SIG-M5 treated with dmso at 0.1 percent for 504 hours (cell line): Measurements from ENCODE around the gene CFAP299.
A peak's percentile ranks its signal among the peaks of the same experiment; 100 is the strongest.
"Not testable (repeated sequence)": the region's sequence is repeated elsewhere in the genome, so short reads cannot be mapped to it uniquely, and the experiment has no call there.

ENCODE experiments used
- DNase-seq: peaks from one replicate; lab custom pipeline; 2025; ENCODE audit not compliant: unreplicated experiment; lab: John Stamatoyannopoulos, UW

CFAP299 gene

GRCh38 chr4:80335554-80336358 is at the start of gene CFAP299:
CFAP299 (plus strand) TSS chr4:80335730.
- peak; percentile 38 for DNase-seq

DNA sequence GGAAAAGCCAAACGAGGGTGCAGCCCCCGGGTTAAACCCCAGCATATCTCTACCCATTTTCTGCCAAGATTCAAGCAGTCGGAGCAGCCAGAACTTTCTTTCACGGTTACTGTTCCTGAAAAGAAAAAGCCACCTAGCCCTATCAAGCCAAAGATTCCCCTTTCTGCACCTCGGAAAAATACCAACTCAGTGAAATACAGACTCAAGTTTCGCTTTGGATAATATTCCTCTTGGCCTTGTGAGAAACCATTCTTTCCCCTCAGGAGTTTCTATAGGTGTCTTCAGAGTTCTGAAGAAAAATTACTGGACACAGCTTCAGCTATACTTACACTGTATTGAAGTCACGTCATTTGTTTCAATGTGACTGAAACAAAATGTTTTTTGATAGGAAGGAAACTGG is 49.1 kb upstream of the CFAP299 start:
- DNase-seq: no peak

DNA sequence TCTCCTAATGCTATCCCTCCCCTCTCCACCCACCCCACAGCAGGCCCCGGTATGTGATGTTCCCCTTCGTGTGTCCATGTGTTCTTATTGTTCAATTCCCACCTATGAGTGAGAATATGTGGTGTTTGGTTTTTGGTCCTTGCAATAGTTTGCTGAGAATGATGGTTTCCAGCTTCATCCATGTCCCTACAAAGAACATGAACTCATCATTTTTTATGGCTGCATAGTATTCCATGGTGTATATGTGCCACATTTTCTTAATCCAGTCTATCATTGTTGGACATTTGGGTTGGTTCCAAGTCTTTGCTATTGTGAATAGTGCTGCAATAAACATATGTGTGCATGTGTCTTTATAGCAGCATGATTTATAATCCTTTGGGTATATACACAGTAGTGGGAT is 44.9 kb upstream of the CFAP299 start:
- DNase-seq: not testable (repeated sequence)

DNA sequence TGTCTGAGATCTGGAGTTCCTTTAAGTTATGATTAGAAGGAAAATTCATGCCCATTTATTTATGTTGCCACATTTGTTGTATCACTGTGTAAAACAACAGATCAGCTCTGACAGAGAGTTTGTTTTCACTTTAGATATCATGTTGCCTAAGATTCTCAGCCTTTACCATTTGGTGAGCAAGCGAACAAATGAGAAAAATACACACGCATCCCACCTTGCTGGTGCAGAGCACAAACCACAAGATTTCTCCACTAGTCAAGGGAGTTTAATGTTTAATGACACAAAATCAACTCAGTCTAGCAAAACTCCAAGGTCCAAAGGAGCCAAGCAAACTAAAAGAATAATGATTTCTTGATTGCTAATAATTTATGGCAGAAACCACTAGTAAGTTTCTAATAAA is 41.3 kb upstream of the CFAP299 start:
- no peak for DNase-seq

- DNase-seq: no peak
Observed at GRCh38 chr4:80295336-80295735, 40.2 kb upstream of the CFAP299 start.

GRCh38 chr4:80295826-80296225 is 39.7 kb upstream of the CFAP299 start:
- DNase-seq: no peak

- no peak for DNase-seq
Observed at GRCh38 chr4:80301884-80302283, 33.6 kb upstream of the CFAP299 start.

DNA sequence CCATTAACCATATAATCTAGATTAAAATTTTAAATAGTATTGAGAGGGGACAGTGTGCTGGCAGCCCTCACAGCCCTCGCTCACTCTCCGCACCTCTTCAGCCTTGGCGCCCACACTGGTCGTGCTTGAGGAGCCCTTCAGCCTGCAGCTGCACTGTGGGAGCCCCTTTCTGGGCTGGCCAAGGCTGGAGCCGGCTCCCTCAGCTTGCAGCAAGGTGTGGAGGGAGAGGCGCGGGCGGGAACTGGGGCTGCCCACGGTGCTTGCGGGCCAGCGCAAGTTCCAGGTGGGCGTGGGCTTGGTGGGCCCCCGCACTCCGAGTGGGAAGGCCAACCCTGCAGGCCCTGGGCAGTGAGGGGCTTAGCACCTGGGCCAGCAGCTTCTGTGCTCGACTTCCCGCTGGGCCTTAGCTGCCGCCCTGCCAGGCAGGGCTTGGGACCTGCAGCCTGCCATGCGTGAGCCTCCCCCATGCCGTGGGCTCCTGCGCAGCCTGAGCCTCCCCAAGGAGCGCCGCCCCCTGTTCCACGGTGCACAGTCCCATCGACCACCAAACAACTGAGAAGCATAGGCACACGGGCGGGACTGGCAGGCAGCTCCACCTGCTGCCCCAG is 32.8 kb upstream of the CFAP299 start:
- no peak for DNase-seq

GRCh38 chr4:80305466-80305865 is 30.1 kb upstream of the CFAP299 start:
- DNase-seq: no peak

DNA sequence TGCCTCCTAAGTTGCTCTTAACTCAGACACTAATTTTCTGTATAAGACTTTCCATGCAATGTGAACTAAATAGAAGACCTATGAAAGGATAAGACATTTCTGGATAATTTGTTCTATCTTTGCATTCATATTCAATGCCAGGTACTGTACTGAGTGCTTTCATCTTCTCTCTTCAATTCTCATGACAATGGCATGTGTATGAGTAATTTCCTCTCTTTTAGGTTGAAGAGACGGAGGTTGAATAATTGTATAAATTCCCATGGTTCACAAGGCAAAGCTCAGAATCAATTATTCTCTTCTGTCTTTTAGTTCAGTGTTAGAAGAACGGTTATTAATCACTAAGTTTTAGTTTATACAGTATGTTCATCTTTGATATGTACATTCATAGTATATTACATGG is 29.3 kb upstream of the CFAP299 start:
- DNase-seq: no peak

- no peak for DNase-seq
Observed at GRCh38 chr4:80307183-80307735, 28.3 kb upstream of the CFAP299 start.

DNA sequence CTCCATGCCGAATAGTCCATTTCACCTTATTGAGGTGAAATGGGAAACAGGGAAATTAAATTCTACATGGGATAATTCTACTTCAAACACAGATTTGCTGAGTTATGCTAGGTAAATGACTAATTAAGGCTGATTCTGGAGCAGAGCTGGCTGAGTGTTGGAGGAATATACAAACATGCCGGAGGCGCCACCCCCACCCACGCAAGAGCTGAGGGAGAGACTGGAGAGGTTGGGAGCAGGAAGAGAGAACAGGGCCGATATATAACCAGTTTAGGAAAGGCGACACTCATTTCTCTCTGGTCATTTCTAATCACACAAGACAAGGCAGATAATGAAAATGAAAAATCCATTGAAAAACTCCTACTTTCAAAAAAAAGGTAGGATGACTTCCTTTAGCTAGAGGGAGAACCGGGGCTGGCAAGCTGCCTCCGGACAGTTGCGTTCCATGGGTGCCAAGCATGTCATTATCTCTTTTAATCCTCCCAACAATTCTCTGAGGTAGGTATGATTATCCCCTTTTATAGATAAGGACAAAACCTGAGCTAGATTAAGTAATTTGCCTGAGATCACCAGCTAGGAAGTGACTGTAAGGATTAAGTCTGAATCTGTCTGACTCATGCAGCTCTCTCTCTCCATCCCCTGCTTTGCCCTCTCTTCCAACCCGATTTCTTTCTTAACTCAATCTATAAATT is 27.6 kb upstream of the CFAP299 start:
- no peak for DNase-seq

DNA sequence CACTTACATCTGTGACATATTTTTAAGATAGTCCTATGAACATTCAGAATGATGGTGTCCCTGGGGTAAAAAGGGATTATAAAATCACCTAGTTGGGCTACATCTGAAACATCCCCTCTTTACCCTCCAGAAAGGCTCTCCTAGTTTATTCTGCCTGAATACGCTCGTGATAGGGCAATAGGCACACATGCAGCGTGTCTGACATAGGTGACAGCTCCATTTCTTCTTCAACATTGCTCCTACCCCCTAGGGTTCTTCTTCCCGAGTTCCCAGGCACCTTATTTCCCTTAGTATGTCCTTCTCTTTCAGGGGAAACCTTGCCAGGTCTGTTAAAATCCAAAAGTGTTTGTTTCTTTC is 27.1 kb upstream of the CFAP299 start:
- DNase-seq: no peak

- DNase-seq: no peak
Observed at GRCh38 chr4:80309294-80310004, 26.1 kb upstream of the CFAP299 start.

DNA sequence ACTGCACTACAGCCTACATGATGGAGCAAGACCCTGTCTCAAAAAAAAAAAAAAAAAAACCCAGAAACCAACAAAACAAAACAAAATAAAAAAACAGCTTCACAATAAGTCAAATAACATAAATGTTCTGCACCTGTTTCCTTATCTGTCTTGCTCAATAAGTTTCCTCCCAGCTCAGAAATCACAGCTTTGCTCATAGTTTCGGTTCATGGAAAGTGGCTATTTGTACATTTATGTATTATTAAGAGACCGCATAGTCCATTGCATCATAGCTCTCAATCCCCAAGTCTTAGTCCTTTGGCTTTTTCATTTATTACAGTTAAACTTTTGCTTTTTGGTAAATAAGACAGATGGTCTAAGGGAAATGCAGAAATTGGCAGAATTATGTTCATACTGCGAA is 24.4 kb upstream of the CFAP299 start:
- DNase-seq: no peak

DNA sequence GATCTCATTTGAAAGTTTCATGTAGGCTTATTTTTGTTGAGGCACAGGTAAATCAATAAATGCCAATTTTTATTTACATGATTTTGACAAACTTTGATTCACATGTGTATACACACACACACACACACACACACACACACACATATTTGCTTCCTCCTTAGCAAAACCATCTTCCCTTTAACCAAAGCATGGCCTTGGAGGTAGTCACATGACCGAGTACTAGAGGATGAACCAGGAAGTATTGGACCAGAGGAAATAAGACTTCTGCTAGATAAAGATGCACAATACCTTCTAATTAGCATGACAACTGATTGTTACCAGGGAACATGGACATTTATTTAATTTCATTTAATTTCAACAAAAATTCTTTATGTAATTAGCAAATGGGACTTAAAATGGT is 23.4 kb upstream of the CFAP299 start:
- no peak for DNase-seq

DNA sequence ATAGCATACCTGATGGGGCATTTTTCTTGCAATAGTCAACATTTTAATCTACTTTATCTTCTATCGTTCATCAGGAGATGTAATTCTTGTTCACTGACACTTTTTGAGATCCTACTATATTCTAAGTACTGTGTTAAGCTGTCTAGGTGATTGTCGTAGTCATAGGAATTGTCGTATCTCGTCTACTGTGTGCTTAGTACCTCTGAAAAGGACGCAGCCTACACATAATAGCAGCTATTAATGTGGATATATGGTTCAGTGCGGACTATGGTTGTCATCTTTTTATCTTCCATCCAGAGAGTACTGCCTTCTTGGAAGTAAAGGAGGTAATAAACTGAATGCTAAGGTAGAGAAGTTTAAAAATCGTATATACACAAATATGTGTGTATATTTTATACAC is 21.9 kb upstream of the CFAP299 start:
- no peak for DNase-seq

DNA sequence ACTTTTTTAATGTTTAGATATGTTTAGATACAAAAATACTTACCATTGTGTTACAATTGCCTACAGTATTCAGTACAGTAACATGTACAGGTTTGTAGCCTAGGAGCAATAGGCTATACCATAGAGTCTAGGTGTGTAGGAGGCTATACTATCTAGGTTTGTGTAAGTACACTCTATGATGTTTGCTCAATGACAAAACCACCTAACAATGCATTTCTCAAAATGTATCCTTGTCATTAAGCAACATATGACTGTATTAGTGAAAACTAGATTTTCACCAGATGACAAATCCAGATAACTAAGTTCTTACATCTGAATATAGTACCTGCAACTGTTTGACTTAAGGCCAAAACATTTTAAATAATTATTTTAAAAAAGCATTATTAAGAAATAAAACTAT is 19.7 kb upstream of the CFAP299 start:
- not testable (repeated sequence) for DNase-seq

DNA sequence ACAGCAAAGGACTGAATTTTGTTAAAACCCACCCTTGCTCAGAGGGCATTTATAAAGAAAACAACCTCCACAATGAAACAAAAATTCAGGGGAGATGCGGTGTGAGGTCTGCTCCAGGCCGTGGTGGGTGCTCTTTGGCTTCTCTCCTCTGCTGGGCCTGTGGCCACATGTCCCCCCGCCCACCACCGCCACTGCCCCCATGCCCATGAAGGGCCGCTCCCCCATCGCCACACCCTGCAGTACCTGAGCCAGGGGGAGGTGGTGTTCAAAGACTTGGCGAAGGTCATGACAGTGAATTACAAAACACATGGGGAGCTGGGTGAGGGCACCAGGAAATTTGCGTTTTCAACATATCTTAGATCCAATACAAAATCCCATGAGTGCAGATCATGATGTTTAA is 14.2 kb upstream of the CFAP299 start:
- DNase-seq: no peak

GRCh38 chr4:80321776-80322175 is 13.8 kb upstream of the CFAP299 start:
- DNase-seq: no peak

- peak; percentile 4 for DNase-seq
Observed at GRCh38 chr4:80322716-80323115, 12.8 kb upstream of the CFAP299 start.
